Central memory CD8-positive, alpha-beta T cell (primary cell): ENCODE data around the gene PIAS2.

ENCODE experiments used
- ATAC-seq: fragments of 150-1000 bp; cut with Tn5 transposase; replicated peaks from 2 replicates; pipeline ENCODE4 v1.10.0; 2022; ENCODE audit warnings: mild to moderate bottlenecking, moderate FRiP score, moderate number of reproducible peaks; ENCODE audit not compliant: poor library complexity, severe bottlenecking; ENCODE audit errors: extremely low read depth
- DNase-seq, 2 donors: peaks; one replicate each; pipeline ENCODE4 v3.0.0; 2021; ENCODE audit warnings: low spot score in 2 of 2
- H3K27ac Mint-ChIP-seq: one replicate; pipeline ENCODE4 v1.8.0; 2022; ENCODE audit warnings: low read depth, mild to moderate bottlenecking, moderate library complexity, mixed read lengths
- H3K27me3 Mint-ChIP-seq: one replicate; pipeline ENCODE4 v1.8.0; 2022; ENCODE audit warnings: mixed read lengths
- H3K36me3 Mint-ChIP-seq: one replicate; pipeline ENCODE4 v1.8.0; 2022; ENCODE audit warnings: mild to moderate bottlenecking, moderate library complexity, mixed read lengths; ENCODE audit not compliant: insufficient read depth
- H3K4me1 Mint-ChIP-seq: one replicate; pipeline ENCODE4 v1.8.0; 2022; ENCODE audit warnings: mixed read lengths
- H3K4me3 Mint-ChIP-seq: one replicate; pipeline ENCODE4 v1.8.0; 2022; ENCODE audit warnings: mild to moderate bottlenecking, moderate library complexity, mixed read lengths
- H3K9me3 Mint-ChIP-seq: one replicate; pipeline ENCODE4 v1.8.0; 2022; ENCODE audit warnings: mixed read lengths

The PIAS2 gene

GRCh38 chr18:46768166-46768921 lies 149.0 kb downstream of the PIAS2 start:
- Mint-ChIP-seq H3K27ac (no peak overlapping the region), H3K4me1 (no peaks in the 10 kb centered on the region), H3K4me3 (no peak overlapping the region), H3K9me3 (no peaks in the 10 kb centered on the region), H3K27me3 (peaks cover 50% of the 10 kb centered on the region), H3K36me3 (no peaks in the 10 kb centered on the region)
- ATAC-seq (no peak), DNase-seq (no peak)

- peaks cover 61% of the 10 kb centered on the region for H3K27me3 Mint-ChIP-seq
- no peaks in the 10 kb centered on the region for H3K4me1 Mint-ChIP-seq
Observed at GRCh38 chr18:46767217-46767616, 150.1 kb downstream of the PIAS2 start.

DNA sequence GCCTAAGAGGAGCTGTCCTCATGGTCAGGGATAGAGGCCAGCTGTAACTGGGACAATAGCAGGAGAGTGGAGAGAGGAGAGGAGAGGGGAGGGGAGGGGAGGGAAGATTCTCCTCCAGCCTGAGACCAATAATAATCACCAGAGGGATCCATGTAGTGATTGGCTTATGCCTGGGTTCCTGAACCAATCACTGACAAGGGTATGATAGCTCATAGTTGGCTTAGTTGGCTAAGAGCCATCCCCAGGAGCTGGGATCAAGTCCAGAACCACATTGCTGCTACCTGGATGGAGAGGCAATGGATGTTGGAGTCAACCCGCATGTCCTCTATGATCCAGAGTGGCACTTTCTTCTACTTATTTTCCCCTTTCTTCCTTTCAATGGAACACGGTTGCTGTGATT lies 152.7 kb downstream of the PIAS2 start:
- no peak for DNase-seq
- Mint-ChIP-seq H3K4me3 (no peak overlapping the region), H3K9me3 (no peaks in the 10 kb centered on the region), H3K36me3 (no peaks in the 10 kb centered on the region), H3K27ac (no peak overlapping the region), H3K27me3 (peaks cover 64% of the 10 kb centered on the region), H3K4me1 (no peaks in the 10 kb centered on the region)
- ATAC-seq, result no peak

More at GRCh38 chr18:46767217-46767616, 150.1 kb downstream of the PIAS2 start:
- Mint-ChIP-seq H3K4me3 (no peak overlapping the region), H3K9me3 (no peaks in the 10 kb centered on the region), H3K27ac (no peak overlapping the region), H3K36me3 (no peaks in the 10 kb centered on the region)
- ATAC-seq (no peak), DNase-seq (no peak)

- H3K9me3 Mint-ChIP-seq, result no peaks in the 10 kb centered on the region
- DNase-seq, result no peak
- no peak for ATAC-seq
- H3K4me1 Mint-ChIP-seq, result peaks cover 6% of the 10 kb centered on the region
- no peak overlapping the region for H3K27ac Mint-ChIP-seq
- no peaks in the 10 kb centered on the region for H3K36me3 Mint-ChIP-seq
- H3K27me3 Mint-ChIP-seq, result peaks cover 75% of the 10 kb centered on the region
- H3K4me3 Mint-ChIP-seq, result no peak overlapping the region
Observed at GRCh38 chr18:46761059-46761769, 156.1 kb downstream of the PIAS2 start.

DNA sequence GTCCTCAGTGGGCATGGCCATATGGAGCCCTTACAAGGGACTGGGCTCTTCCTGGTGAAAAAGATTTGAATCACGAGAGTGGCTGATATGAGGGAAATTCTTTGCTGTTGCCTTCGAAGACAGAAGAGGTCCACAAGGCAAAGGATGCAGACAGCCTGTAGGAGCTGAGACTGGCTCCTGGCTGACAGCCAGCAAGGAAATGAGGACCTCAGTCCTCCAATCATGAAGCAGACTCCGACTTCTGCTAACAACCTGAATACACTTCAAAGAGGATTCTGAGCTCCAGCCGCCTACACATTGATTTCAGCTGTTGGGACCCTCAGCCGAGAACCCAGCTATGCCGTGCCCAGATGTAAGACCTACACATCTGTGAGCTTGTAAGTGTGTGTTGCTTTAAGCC lies 157.4 kb downstream of the PIAS2 start:
- no peak for ATAC-seq
- no peaks in the 10 kb centered on the region for H3K36me3 Mint-ChIP-seq
- no peaks in the 10 kb centered on the region for H3K9me3 Mint-ChIP-seq
- DNase-seq, result no peak
- H3K27ac Mint-ChIP-seq, result no peak overlapping the region
- peaks cover 6% of the 10 kb centered on the region for H3K4me1 Mint-ChIP-seq
- no peak overlapping the region for H3K4me3 Mint-ChIP-seq
- peaks cover 87% of the 10 kb centered on the region for H3K27me3 Mint-ChIP-seq

GRCh38 chr18:46756559-46757201 lies 160.6 kb downstream of the PIAS2 start, which contains the start of gene ST8SIA5:
Gene ST8SIA5, minus strand, starts transcription at chr18:46757053. Its CDS starts 545 bp downstream, at chr18:46756508.
- Mint-ChIP-seq H3K27ac (no peak within 1 kb of the TSS), H3K27me3 (peaks cover 87% of the 10 kb centered on the region), H3K4me1 (peaks cover 11% of the 10 kb centered on the region), H3K9me3 (no peaks in the 10 kb centered on the region), H3K4me3 (peak within 1 kb of the TSS; percentile 43), H3K36me3 (no peaks in the 10 kb centered on the region)
- ATAC-seq, result no peak
- DNase-seq, result no peak

DNA sequence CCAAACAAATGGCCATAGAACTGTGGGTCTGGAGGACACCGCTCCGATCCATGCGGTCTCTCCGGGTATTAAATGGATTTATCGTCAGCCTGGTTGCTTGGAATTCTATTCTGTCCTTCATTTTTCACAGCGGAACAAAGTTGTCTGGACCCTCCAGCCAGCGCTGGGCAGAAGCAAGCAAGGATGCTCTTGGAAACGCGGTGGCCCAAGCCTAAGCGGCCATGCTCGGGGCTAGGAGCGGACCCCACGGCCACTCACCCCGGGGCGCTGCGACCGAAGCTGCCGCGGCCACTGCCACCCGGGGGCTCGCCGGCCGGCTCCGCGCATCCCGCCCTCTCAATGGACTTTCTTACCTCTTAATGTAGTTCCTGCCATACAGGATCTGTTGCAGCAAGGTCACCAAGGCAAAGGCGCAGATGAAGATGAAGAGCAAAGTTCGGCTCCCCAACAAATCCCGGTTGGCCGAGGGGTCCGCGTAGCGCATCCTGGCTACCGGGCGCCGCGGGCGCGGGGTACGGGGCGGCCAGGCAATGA lies 161.2 kb downstream of the PIAS2 start:
- no peak for DNase-seq
- Mint-ChIP-seq H3K27me3 (peaks cover 87% of the 10 kb centered on the region), H3K27ac (no peak overlapping the region), H3K4me1 (peaks cover 11% of the 10 kb centered on the region), H3K9me3 (no peaks in the 10 kb centered on the region), H3K4me3 (peak overlapping the region; percentile 18), H3K36me3 (no peaks in the 10 kb centered on the region)
- ATAC-seq, result no peak

- H3K4me3 Mint-ChIP-seq, result peak overlapping the region; percentile 18
Observed at GRCh38 chr18:46755315-46756024, 161.8 kb downstream of the PIAS2 start.

DNA sequence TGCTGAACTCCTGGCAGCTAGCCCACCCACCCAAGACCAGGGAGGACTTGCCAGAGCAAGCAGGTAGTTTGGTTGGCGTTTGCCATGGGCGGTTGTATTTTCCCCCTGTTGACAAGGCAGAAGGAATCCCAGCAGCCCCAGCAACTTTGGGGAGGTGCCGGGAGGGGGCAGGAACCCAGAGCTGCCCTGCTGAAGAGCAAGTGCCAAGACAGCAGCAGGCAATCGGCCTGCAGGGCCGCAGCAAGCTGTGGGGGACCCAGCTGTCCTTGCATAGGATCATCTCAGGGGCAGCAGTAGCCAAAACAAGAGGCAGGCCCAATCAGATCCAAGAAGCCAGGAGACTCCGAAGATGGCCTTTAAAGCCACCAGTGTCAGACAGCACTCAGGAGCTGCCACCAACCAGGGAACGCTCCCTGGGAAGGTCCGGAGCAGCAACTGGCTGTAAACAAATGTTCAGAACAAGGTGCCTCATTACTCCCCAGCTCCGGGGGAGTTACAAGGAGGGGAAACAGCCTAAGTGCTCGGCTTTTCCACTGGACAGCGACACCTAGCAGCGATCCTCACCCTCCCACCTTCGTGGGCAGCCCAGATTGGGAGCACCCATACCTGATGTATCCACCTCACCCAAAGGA lies 162.5 kb downstream of the PIAS2 start:
- Mint-ChIP-seq H3K9me3 (no peaks in the 10 kb centered on the region), H3K4me1 (peaks cover 11% of the 10 kb centered on the region), H3K27me3 (peaks cover 74% of the 10 kb centered on the region), H3K4me3 (no peak overlapping the region), H3K27ac (no peak overlapping the region), H3K36me3 (no peaks in the 10 kb centered on the region)
- no peak for DNase-seq
- ATAC-seq, result no peak

More at GRCh38 chr18:46755315-46756024, 161.8 kb downstream of the PIAS2 start:
- Mint-ChIP-seq H3K27ac (no peak overlapping the region), H3K4me1 (peaks cover 11% of the 10 kb centered on the region), H3K36me3 (no peaks in the 10 kb centered on the region), H3K9me3 (no peaks in the 10 kb centered on the region), H3K27me3 (peaks cover 81% of the 10 kb centered on the region)
- ATAC-seq (no peak), DNase-seq (no peak)

GRCh38 chr18:46754188-46754587 lies 163.1 kb downstream of the PIAS2 start:
- Mint-ChIP-seq H3K27me3 (peaks cover 68% of the 10 kb centered on the region), H3K4me3 (no peak overlapping the region), H3K4me1 (peaks cover 11% of the 10 kb centered on the region), H3K27ac (no peak overlapping the region), H3K9me3 (no peaks in the 10 kb centered on the region), H3K36me3 (no peaks in the 10 kb centered on the region)
- no peak for ATAC-seq
- no peak for DNase-seq
